Neutrophil (primary cell): ENCODE measurements around the gene CAND1.

Experiments
- H3K27ac ChIP-seq: fragments of 200-600 bp; sonication (generic); 2 replicates; pipeline ENCODE4 v1.5.1; 2016; ENCODE audit warnings: mild to moderate bottlenecking, moderate library complexity
- H3K27me3 ChIP-seq: fragments of 200-600 bp; sonication (generic); 2 replicates; pipeline ENCODE4 v1.6.0; 2016; ENCODE audit warnings: mild to moderate bottlenecking
- H3K36me3 ChIP-seq: fragments of 200-600 bp; sonication (generic); 2 replicates; pipeline ENCODE4 v1.5.1; 2017
- H3K4me1 ChIP-seq, 2 experiments: fragments of 200-600 bp in 1 of 2; sonication (generic) in 1 of 2; 1 replicate in 1 of 2; 2 replicates in 1 of 2; pipeline versions ENCODE4 v1.5.1 to v1.6.1; 2013 to 2016; ENCODE audit warnings: low read depth in 1 of 2, low read length in 1 of 2, mild to moderate bottlenecking in 1 of 2, moderate library complexity in 1 of 2; ENCODE audit not compliant: control insufficient read depth in 1 of 2, insufficient read depth in 1 of 2
- H3K4me3 ChIP-seq, 2 experiments: fragments of 200-600 bp in 1 of 2; sonication (generic) in 1 of 2; 1 replicate in 1 of 2; 2 replicates in 1 of 2; pipeline ENCODE4 v1.5.1; 2013 to 2016; ENCODE audit warnings: low read depth in 1 of 2, low read length in 1 of 2, mild to moderate bottlenecking in 1 of 2, moderate library complexity in 1 of 2
- H3K9me3 ChIP-seq: fragments of 200-600 bp; sonication (generic); 2 replicates; pipeline ENCODE4 v1.5.1; 2016
- CTCF ChIP-seq: fragments of 200-600 bp; sonication (generic); IDR thresholded peaks from 2 replicates; pipeline ENCODE4 v1.5.1; 2016; ENCODE audit warnings: antibody characterized with exemption

Gene CAND1

GRCh38 chr12:67288561-67288960 lies 19.4 kb downstream of the CAND1 start:
- Histone ChIP-seq H3K27ac (no peak overlapping the region), H3K36me3 (peaks cover 5% of the 10 kb centered on the region), H3K27me3 (no peaks in the 10 kb centered on the region), H3K4me3 (no peak overlapping the region), H3K4me1 (no peaks in the 10 kb centered on the region), H3K9me3 (no peaks in the 10 kb centered on the region)
- TF ChIP-seq CTCF = no peak

GRCh38 chr12:67290378-67290777 lies 21.2 kb downstream of the CAND1 start:
- no peak for TF ChIP-seq CTCF
- H3K4me1 ChIP-seq = no peaks in the 10 kb centered on the region

GRCh38 chr12:67299526-67299925 lies 30.4 kb downstream of the CAND1 start:
- Histone ChIP-seq H3K27me3 (no peaks in the 10 kb centered on the region), H3K4me1 (no peaks in the 10 kb centered on the region), H3K36me3 (peaks cover 52% of the 10 kb centered on the region), H3K27ac (no peak overlapping the region), H3K9me3 (no peaks in the 10 kb centered on the region), H3K4me3 (no peak overlapping the region)
- TF ChIP-seq CTCF = no peak

More at GRCh38 chr12:67290378-67290777, 21.2 kb downstream of the CAND1 start:
- Histone ChIP-seq H3K27me3 (no peaks in the 10 kb centered on the region), H3K4me3 (no peak overlapping the region), H3K9me3 (no peaks in the 10 kb centered on the region), H3K27ac (no peak overlapping the region), H3K36me3 (peaks cover 12% of the 10 kb centered on the region)

GRCh38 chr12:67299926-67300325 lies 30.8 kb downstream of the CAND1 start:
- TF ChIP-seq CTCF = no peak
- H3K36me3 ChIP-seq = peaks cover 54% of the 10 kb centered on the region
- no peak overlapping the region for H3K4me3 ChIP-seq

GRCh38 chr12:67302162-67302561 lies 33.0 kb downstream of the CAND1 start:
- Histone ChIP-seq H3K27me3 (no peaks in the 10 kb centered on the region), H3K27ac (no peak overlapping the region), H3K9me3 (no peaks in the 10 kb centered on the region), H3K36me3 (peaks cover 63% of the 10 kb centered on the region), H3K4me3 (no peak overlapping the region), H3K4me1 (no peaks in the 10 kb centered on the region)
- no peak for TF ChIP-seq CTCF

More at GRCh38 chr12:67299926-67300325, 30.8 kb downstream of the CAND1 start:
- H3K27me3 ChIP-seq = no peaks in the 10 kb centered on the region
- no peaks in the 10 kb centered on the region for H3K9me3 ChIP-seq
- H3K27ac ChIP-seq = no peak overlapping the region
- no peaks in the 10 kb centered on the region for H3K4me1 ChIP-seq

- no peak overlapping the region for H3K4me3 ChIP-seq
- no peaks in the 10 kb centered on the region for H3K4me1 ChIP-seq
- H3K27ac ChIP-seq = no peak overlapping the region
- no peaks in the 10 kb centered on the region for H3K9me3 ChIP-seq
- H3K27me3 ChIP-seq = no peaks in the 10 kb centered on the region
- TF ChIP-seq CTCF = no peak
- H3K36me3 ChIP-seq = peaks cover 70% of the 10 kb centered on the region
Observed at GRCh38 chr12:67305544-67305943, 36.4 kb downstream of the CAND1 start.
